GM18867 (cell line): ENCODE data around the gene GSTT2B.
"Not testable (repeated sequence)": the region's sequence is repeated elsewhere in the genome, so short reads cannot be mapped to it uniquely, and the experiment has no call there.

ENCODE experiments used
- ATAC-seq: cut with Tn5 transposase; IDR thresholded peaks from one replicate; pipeline ENCODE4 v1.9.1; 2021; ENCODE audit warnings: mild to moderate bottlenecking, moderate library complexity; ENCODE audit not compliant: unreplicated experiment

GSTT2B gene

DNA sequence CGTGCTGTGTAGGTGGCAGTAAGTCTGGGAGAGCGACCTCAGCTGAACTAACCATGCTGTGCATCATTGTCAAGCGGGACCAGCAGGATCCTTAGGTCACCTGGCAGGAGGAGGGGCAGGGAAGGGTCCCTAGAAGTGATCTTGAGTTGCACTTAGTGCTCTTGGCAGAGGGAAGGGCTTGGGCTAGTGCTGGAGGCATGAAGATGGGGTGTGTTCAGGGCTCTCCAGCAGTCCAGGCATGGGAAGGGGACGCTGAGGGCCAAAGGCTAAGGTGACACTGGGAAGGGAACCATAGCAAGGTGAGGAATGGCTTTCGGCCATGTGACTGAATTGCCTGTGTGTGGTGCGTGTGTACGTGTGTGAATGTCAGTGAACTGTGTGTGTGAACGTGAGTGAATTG, 25.1 kb upstream of the GSTT2B start:
- ATAC-seq = not testable (repeated sequence)

GRCh38 chr22:23984430-23984829, 23.4 kb upstream of the GSTT2B start:
- ATAC-seq = no peak

- ATAC-seq = not testable (repeated sequence)
Observed at GRCh38 chr22:23980567-23980966, 19.6 kb upstream of the GSTT2B start.

GRCh38 chr22:23979557-23980240, 18.7 kb upstream of the GSTT2B start, which contains the start of gene GSTT2:
TSS of gene GSTT2 (plus strand) at chr22:23980134.
- not testable (repeated sequence) for ATAC-seq

- ATAC-seq = not testable (repeated sequence)
Observed at GRCh38 chr22:23977304-23977703, 16.3 kb upstream of the GSTT2B start.

DNA sequence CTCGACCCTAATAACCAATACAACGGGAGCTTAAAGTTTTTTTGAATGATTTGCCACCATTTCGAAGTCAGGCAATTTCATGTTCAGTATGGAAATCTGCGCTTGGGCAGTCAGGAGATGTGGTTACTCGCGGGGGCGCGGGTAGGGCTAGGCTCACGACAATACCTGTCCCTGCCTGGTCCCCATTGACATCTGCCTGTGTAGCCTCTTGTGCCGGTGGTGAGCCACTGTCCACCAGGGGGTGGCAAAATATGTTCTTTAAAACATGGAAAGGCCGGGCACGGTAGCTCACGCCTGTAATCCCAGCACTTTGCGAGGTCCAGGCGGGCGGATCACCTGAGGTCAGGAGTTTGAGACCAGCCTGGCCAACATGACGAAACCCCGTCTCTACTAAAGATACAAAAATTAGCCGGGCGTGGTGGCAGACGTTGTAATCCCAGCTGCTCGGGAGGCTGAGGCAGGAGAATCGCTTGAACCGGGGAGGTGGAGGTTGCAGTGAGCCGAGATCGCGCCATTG, 13.9 kb upstream of the GSTT2B start:
- peak; percentile 21 for ATAC-seq

DNA sequence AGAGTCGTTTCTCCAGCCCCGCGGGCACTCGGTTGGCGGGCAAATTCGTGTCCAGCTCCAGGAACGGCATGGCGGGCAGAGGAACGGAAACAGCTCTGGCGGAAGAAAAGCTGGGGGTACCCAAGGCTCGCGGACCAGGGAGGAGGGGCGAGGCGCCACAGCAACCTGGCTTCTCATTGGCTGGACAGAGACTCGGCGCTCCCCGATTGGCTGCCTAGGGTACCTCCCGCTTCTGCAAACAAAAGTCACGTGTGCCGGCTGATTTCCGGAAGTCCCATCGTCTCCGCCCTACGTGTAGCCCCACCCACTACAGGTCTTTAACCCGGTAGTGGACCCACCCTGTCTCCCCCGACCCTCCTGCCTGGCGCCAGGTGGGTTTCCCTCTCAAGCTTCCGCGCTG, 13.3 kb upstream of the GSTT2B start, which contains the start of gene DDT:
DDT (minus strand) TSS at position 97 of the 400 bp plus-strand sequence; CDS start at position 70, 27 bp downstream.
- ATAC-seq = peak; percentile 90

DNA sequence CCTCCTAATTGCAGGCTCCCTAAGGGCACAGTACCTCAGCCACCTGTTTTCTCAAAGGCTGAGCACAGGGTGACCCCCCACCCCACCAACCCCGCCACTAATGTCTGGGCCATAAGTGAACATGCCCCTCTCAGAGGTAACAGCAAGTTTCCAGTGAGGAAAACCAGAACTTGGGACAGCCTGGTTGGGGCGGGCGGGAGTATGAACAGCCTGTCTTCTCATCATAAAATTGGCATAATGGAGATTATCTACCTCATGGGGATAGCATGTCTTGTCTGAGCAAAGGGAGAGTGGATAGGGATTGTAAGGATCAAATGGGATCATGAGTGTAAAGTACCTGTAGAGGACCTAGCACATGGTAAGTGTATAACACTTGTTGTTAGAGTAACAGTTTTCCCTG, 10.9 kb upstream of the GSTT2B start:
- ATAC-seq = not testable (repeated sequence)

DNA sequence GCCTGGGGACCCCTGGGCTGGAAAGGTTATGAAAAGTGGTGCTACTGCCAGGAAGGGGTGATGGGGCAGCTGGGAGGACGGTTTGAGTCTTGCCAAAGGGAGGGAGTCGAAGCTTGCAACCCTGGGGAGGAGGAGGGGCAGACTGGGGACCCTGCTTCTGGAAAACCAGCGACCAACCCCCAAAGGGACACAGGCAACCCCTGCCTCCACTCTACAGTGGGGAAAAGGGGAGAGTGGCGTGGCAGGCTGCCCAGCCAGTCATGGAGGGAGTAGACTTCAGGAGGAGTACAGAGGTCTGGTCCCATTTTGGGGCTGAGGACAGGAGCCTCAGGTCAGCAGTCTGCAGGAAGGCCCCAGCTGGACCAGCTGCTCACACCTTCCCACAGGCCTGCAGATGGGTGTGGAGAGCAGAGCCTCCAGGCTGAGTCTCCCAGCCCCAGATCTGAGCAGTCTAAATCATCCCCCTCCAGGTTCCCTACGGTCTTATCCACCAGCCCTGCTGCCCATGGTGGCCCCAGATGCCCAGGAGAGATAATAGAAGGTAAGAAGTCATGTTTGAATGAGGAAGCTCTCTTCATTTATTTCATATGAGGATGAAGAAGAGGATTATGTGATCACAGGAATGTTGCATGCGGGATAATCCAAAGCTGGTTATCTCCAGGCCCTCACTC, 10.0 kb upstream of the GSTT2B start:
- no peak for ATAC-seq

DNA sequence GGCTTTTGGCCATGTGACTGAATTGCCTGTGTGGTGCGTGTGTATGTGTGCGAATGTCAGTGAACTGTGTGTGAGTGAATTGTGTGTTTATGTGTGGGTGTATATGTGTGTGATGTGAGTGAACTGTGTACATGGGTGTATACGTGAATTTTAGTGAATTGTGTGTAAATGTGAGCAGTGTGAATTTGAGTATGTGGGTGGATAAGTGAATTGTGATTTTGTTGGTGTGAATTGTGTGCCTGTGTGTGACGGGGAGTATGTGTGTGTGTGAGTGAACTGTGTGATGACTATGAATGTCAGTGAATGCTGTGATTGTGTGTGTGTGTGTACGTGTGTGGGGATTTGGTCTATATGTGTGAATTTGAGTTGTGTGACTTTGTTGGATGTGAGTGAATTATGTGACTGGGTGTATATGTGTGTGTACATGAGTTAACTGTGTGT, 9.2 kb upstream of the GSTT2B start:
- ATAC-seq = no peak

DNA sequence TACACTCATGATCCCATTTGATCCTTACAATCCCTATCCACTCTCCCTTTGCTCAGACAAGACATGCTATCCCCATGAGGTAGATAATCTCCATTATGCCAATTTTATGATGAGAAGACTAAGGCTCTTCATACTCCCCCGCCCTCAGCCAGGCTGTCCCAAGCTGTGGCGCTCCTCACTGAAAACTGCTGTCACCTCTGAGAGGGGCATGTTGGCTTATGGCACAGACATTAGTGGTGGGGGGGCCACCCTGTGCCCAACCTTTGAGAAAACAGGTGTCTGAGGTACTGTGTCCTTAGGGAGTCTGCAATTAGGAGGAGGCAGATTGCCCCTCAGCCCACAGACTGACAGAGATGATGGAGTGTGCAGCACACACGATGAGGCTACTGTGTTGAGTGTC, 8.1 kb upstream of the GSTT2B start:
- ATAC-seq = no peak

- peak; percentile 92 for ATAC-seq
Observed at GRCh38 chr22:23966568-23966967, 5.6 kb upstream of the GSTT2B start, which contains the start of gene DDTL. TSS of gene DDTL (plus strand) at chr22:23966888. CDS start at chr22:23966915, 27 bp downstream.

GRCh38 chr22:23966094-23966493, 5.1 kb upstream of the GSTT2B start:
- ATAC-seq = peak; percentile 29

DNA sequence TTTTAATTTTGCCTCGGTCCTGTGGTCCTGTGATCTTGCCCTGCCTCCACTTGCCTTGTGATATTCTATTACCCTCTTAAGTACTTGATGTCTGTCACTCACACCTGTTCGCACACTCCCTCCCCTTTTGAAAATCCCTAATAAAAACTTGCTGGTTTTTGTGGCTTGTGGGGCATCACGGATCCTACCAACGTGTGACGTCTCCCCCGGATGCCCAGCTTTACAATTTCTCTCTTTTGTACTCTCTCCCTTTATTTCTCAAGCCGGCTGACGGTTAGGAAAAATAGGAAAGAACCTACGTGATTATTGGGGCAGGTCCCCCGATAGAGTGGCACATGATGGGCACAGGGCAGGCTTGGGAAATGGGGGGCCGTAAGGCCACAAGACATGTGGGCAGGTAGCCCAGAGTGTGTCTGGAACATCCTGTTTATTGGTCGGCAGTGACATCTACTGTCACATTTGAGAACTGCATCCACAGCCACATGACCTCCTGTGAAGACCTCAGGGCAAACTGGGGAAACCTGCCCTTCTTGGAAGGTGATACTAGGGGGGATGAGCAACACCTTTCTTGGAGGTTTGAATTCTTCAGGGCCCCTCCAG, 4.6 kb downstream of the GSTT2B start:
- not testable (repeated sequence) for ATAC-seq

DNA sequence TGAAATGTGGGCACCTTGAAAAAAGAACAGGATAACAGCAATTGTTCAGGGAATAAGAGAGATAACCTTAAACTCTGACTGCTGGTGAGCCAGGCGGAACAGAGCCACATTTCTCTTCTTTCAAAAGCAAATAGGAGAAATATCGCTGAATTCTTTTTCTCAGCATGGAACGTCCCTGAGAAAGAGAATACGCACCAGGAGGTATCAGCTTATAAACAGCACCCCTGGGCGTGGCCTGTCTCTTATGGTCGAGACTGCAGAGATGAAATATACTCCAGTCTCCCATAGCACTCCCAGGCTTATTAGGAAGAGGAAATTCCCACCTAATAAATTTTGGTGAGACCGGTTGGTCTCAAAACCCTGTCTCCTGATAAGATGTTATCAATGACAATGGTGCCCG, 5.1 kb downstream of the GSTT2B start:
- not testable (repeated sequence) for ATAC-seq

DNA sequence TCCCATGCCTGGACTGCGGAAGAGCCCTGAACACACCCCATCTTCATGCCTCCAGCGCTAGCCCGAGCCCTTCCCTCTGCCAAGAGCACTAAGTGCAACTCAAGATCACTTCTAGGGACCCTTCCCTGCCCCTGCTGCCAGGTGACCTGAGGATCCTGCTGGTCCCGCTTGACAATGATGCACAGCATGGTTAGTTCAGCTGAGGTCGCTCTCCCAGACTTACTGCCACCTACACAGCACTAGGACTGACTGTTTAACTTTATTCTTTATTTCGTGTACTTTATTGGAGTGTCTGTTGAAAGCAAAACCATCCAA, 6.0 kb downstream of the GSTT2B start:
- ATAC-seq = not testable (repeated sequence)

- ATAC-seq = not testable (repeated sequence)
Observed at GRCh38 chr22:23954193-23954990, 6.6 kb downstream of the GSTT2B start.

DNA sequence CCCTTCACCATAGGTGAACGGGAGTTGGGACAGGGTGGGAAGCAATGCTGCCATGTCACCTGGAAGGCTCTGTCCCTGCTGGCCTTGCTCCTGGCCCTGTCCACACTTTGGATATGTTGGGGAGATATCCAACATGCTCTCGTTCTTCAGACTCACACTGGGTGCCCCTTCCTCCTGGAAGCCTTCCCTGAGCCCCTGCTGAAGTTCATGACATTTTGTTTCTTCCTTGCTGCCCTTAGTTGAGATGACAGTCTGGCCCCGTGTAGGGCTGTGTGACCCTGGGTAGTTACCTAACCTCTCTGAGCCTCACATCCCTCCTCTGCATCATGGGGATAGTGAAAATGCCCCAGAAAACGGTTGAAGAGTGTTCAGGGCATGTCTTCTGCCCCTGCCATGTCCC, 7.5 kb downstream of the GSTT2B start:
- ATAC-seq = not testable (repeated sequence)

- ATAC-seq = not testable (repeated sequence)
Observed at GRCh38 chr22:23952794-23953405, 8.1 kb downstream of the GSTT2B start.

DNA sequence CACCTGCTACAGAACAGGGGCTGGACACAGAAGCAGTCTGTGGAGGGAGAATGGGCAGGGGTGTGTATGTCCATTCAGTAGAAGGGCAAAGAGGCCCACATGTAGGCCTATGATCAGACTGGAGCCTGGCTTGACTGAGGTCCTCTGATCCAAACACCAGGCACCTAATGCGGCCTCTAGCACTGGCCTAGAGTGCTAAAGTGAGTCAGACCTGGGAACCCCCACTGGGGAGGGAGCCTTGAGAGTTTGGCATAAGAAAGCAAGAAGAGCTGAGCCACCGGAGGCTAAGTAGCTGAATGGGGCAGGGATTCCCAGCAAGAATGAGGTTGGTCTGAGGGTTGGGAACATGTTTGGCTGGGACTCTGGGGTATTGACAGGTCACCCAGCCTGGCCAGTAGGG, 9.6 kb downstream of the GSTT2B start:
- not testable (repeated sequence) for ATAC-seq
